Raji (cell line): ENCODE measurements around the gene RABGEF1.

Source experiments
- POLR2A ChIP-seq: IDR thresholded peaks from 2 replicates; pipeline ENCODE4 v1.6.1; 2011; ENCODE audit warnings: low read depth, low read length, control low read depth; ENCODE audit not compliant: insufficient read depth

Gene RABGEF1

GRCh38 chr7:66815951-66816350 is 75.4 kb downstream of the RABGEF1 start:
- TF ChIP-seq POLR2A, result no peak

DNA sequence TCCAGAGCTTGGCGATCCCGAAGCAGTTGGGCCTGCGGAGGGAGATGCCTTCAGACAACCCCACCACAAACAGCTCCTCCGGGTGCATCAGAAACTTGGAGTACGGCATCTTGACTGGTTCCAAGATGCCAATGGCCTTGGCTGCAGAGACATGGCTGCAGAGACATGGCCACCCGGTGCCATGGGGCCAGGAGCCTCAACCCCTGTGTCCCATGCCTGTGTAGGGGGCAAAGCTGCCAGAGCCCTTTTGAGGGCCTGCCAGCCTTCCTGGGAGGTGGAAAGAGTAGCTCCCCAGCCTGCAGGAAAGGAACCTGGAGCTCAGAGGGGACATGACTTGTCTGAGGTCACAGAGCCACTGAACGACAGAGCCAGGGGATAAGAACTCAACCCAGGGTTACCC is 83.5 kb downstream of the RABGEF1 start:
- no peak for TF ChIP-seq POLR2A

DNA sequence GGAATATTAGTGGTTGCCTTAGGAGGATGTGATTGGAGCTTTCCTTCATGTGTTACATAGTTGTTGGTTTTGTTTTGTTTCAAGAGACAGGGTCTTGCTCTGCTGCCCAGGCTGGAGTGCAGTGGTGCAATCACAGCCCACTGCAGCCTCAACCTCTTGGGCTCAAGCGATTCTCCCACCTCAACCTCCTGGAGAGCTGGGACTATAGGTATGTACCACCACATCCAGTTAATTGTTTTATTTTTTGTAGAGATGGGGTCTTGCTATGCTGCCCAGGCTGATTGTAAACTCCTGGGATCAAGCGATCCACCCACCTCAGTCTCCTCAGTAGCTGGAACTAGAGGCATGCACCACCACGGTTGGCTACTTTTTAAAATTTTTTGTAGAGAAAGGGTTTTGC is 86.1 kb downstream of the RABGEF1 start:
- no peak for TF ChIP-seq POLR2A

- no peak for TF ChIP-seq POLR2A
These were observed 92.2 kb downstream of the RABGEF1 start for GRCh38 chr7:66832531-66833351.

GRCh38 chr7:66837007-66837406 is 96.5 kb downstream of the RABGEF1 start:
- no peak for TF ChIP-seq POLR2A

GRCh38 chr7:66837661-66838060 is 97.1 kb downstream of the RABGEF1 start:
- TF ChIP-seq POLR2A, result no peak

DNA sequence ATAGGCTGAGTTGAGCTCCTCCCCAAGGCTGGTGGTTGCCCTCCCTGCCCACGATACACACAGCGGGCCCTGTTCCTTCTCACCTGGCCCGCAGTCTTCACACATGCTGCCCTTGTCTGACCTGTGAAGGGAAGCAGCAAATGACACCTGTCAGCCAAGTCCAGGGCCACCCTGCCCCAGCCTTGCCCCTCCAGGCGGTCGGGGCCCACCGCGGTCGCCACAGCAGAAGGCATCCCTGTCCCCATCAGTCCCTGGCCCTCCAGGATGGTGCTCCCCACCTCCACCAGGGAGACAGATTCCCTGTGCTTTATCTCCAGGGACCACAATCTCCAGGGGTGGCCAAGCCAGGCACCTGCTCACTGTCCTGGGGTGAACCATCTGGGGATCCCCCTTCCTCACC is 99.3 kb downstream of the RABGEF1 start:
- no peak for TF ChIP-seq POLR2A

DNA sequence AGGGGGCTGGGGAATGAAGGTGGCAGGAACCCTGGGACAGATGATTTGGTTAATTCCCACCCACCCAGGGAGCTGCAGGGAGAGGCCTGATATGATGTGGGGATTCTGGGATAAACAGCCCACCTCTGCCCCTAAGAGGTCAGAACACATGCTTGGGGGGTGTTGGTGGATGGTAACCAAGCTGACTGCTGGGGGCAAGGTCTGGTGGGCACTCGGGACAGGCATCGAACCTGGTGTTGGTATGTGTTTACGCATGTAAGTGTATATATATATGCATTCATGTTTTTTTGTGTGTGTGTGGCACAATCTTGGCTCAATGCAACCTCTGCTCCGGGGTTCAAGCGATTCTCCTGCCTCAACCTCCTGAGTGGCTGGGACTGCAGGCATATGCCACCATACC is 99.8 kb downstream of the RABGEF1 start:
- no peak for TF ChIP-seq POLR2A

- TF ChIP-seq POLR2A, result no peak
These were observed 101.4 kb downstream of the RABGEF1 start for GRCh38 chr7:66841898-66842297.

DNA sequence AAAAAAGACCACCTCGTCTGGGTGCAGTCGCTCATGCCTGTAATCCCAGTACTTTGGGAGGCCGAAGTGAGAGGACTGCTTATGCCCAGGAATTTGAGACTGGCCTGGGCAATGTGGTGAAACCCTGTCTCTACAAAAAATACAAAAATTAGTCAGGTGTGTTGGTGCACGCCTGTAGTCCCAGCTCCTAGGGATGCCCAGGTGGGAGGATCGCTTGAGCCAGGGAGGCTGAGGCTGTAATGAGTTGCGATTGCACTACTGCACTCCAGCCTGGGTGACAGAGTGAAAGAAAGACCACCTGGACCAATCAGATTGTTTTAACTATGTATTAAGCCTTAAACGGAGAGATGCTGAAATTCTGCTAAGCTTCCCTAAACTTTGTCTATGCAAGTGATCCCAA is 103.0 kb downstream of the RABGEF1 start:
- TF ChIP-seq POLR2A, result 0 out of 2 replicates have a peak, but pooled peaks have one; percentile 9

- peak; percentile 96 for TF ChIP-seq POLR2A
These were observed 104.2 kb downstream of the RABGEF1 start for GRCh38 chr7:66844552-66845378.

DNA sequence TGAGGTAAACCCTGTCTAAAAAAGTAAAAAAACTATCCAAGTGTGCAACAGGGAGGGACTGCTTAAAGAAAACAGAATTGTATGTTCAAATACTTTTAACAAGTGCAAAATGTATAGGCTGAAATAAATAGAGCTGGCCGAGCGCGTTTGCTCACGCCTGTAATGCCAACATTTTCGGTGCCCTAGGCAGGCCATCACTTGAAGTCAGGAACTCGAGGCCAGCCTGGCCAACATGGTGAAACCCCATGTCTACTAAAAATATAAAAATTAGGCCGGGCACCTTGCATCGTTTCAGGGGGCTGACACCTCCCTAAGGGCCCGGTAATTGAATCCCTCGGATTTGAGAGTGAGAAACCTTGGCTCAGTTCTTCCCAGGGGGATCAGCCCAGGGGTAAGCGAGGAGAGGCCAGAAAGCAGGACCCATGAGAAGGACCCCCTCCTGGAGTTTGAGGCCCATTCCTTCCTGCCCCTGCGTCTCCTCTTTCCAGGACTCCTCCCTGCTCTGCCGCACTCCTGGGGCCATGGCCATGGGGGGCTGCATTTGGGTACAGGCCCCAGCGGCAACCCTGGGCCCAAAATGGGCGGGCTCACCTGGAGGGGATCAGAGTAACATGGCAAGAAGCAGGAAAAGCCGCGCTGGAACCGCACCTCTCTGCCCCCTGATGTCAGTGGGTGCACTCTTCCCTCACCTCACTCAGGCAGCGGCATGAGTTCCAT is 105.0 kb downstream of the RABGEF1 start:
- no peak; the same call in 1 of the 2 replicates for TF ChIP-seq POLR2A

- TF ChIP-seq POLR2A, result 0 out of 2 replicates have a peak, but pooled peaks have one; percentile 12
These were observed 105.5 kb downstream of the RABGEF1 start for GRCh38 chr7:66846096-66846445.

GRCh38 chr7:66847879-66848790 is 107.6 kb downstream of the RABGEF1 start:
- no peak for TF ChIP-seq POLR2A
